Myocyte (in vitro differentiated cells): ENCODE measurements around the gene DMD. TPM values are rescaled to one million over a fixed set of nuclear protein-coding genes. Genes with fewer than 3 reads are reported as not detected.
A peak's percentile ranks its signal among the peaks of the same experiment; 100 is the strongest.
"Not testable (repeated sequence)": the region's sequence is repeated elsewhere in the genome, so short reads cannot be mapped to it uniquely, and the experiment has no call there.

ENCODE experiments used
- DNase-seq: peaks from one replicate; pipeline ENCODE4 v3.0.0-alpha.2; 2012; ENCODE audit warnings: low read depth
- total RNA-seq: library from RNA; depleted of rRNA; stranded (reverse); fragments of >200 nt; gene quantifications from 2 replicates; pipeline ENCODE4 v1.2.3, GENCODE V29; 2014

Gene DMD
- total RNA-seq, 1 donor from 2014 or later = 123 TPM

GRCh38 chrX:31633349-31633748 lies 1578.0 kb downstream of the DMD start:
- no peak for DNase-seq

GRCh38 chrX:31629195-31629594 lies 1582.2 kb downstream of the DMD start:
- DNase-seq = no peak

GRCh38 chrX:31609130-31609529 lies 1602.2 kb downstream of the DMD start:
- no peak for DNase-seq

GRCh38 chrX:31608638-31609037 lies 1602.7 kb downstream of the DMD start:
- no peak for DNase-seq

- no peak for DNase-seq
Observed at GRCh38 chrX:31606771-31607170, 1604.6 kb downstream of the DMD start.

GRCh38 chrX:31604629-31605221 lies 1606.6 kb downstream of the DMD start:
- no peak for DNase-seq

GRCh38 chrX:31603411-31604120 lies 1607.8 kb downstream of the DMD start:
- DNase-seq = peak; percentile 24

- DNase-seq = no peak
Observed at GRCh38 chrX:31600823-31601222, 1610.5 kb downstream of the DMD start.

GRCh38 chrX:31593353-31593752 lies 1618.0 kb downstream of the DMD start:
- DNase-seq = no peak

- DNase-seq = no peak
Observed at GRCh38 chrX:31591355-31591754, 1620.0 kb downstream of the DMD start.

- peak; percentile 48 for DNase-seq
Observed at GRCh38 chrX:31590581-31591114, 1620.7 kb downstream of the DMD start.

- DNase-seq = no peak
Observed at GRCh38 chrX:31589503-31589902, 1621.8 kb downstream of the DMD start.

GRCh38 chrX:31588355-31588754 lies 1623.0 kb downstream of the DMD start:
- DNase-seq = no peak

GRCh38 chrX:31583892-31584291 lies 1627.5 kb downstream of the DMD start:
- not testable (repeated sequence) for DNase-seq

- peak; percentile 12 for DNase-seq
Observed at GRCh38 chrX:31580726-31581125, 1630.6 kb downstream of the DMD start.

GRCh38 chrX:31580227-31580626 lies 1631.1 kb downstream of the DMD start:
- DNase-seq = no peak

- DNase-seq = peak; percentile 14
Observed at GRCh38 chrX:31572360-31572759, 1639.0 kb downstream of the DMD start.

GRCh38 chrX:31570658-31571057 lies 1640.7 kb downstream of the DMD start:
- no peak for DNase-seq

- no peak for DNase-seq
Observed at GRCh38 chrX:31563792-31564191, 1647.6 kb downstream of the DMD start.

- peak; percentile 83 for DNase-seq
Observed at GRCh38 chrX:31555506-31555905, 1655.8 kb downstream of the DMD start.

GRCh38 chrX:31551913-31552312 lies 1659.4 kb downstream of the DMD start:
- DNase-seq = no peak

GRCh38 chrX:31550158-31550557 lies 1661.2 kb downstream of the DMD start:
- DNase-seq = no peak

GRCh38 chrX:31547816-31548215 lies 1663.5 kb downstream of the DMD start:
- no peak for DNase-seq
